ENCODE data around the gene BANP.

- TF ChIP-seq USF2 (CRISPR knock-in tag; IDR thresholded peaks at IDR 0.05) (no peak), CTCF (IDR thresholded peaks at IDR 0.05) (no peak), AFF4 (CRISPR knock-in tag; IDR thresholded peaks at IDR 0.05; ENCODE audit: borderline replicate concordance) (no peak), TP53 (CRISPR knock-in tag; IDR thresholded peaks at IDR 0.05) (no peak), CREM (CRISPR knock-in tag; IDR thresholded peaks at IDR 0.05) (no peak), ZBTB21 (CRISPR knock-in tag; IDR thresholded peaks at IDR 0.05; ENCODE audit: borderline replicate concordance) (no peak)
These were observed 31.4 kb downstream of the BANP start for GRCh38 chr16:87982581-87983041.

All from WTC11 (cell line).